Spleen (tissue), 7 donors: Measurements from ENCODE around the gene THUMPD3.

Experiments
- POLR2AphosphoS5 ChIP-seq, 3 donors: sonication (generic); formaldehyde crosslinking; IDR thresholded peaks; one replicate each; pipeline ENCODE4 v1.5.1; 2017; ENCODE audit warnings: antibody characterized with exemption in 3 of 3
- TF ChIP-seq, protein P1 (sequence below), 11 experiments: fragments of 200-600 bp in 7 of 11; fragments of 450-650 bp in 4 of 11; sonication (generic) in 4 of 11; IDR thresholded peaks in 8 of 11; conservative IDR thresholded peaks in 3 of 11; 1 replicate in 7 of 11; 2 replicates in 4 of 11; pipeline versions ENCODE4 v1.4.0 to v1.8.0; 2016 to 2021; ENCODE audit warnings: antibody characterized with exemption in 11 of 11, inconsistent platforms in 4 of 11, mild to moderate bottlenecking in 1 of 11
- donor health status: DM: no; HTN: no; CAD: no; lungs with moderate emphysema.
- donor health status: DM: no; HTN: no; CAD: no.
- donor health status: DM: no; HTN: no; CAD: no.

DNA sequence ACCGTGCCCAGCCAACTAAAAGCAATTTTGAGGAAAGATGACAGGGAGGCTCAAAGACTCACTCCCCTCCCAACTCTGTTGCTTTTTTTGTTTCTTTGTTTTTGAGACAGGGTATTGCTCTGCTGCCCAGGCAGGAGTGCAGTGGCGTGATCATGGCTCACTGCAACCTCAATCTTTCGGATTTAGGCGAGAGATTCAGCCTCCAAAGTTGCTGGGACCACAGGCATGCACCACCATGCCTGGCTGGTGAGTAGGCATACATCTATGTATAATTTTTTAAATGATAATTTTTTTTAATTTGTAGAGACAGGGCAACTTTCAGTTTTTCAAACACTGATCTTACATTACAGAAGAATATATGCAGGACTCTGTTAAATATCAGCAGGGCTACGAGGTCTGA lies 15.8 kb upstream of the THUMPD3 start:
- no peak for TF ChIP-seq POLR2AphosphoS5 (IDR thresholded peaks at IDR 0.05)
- TF ChIP-seq, protein P1, sequence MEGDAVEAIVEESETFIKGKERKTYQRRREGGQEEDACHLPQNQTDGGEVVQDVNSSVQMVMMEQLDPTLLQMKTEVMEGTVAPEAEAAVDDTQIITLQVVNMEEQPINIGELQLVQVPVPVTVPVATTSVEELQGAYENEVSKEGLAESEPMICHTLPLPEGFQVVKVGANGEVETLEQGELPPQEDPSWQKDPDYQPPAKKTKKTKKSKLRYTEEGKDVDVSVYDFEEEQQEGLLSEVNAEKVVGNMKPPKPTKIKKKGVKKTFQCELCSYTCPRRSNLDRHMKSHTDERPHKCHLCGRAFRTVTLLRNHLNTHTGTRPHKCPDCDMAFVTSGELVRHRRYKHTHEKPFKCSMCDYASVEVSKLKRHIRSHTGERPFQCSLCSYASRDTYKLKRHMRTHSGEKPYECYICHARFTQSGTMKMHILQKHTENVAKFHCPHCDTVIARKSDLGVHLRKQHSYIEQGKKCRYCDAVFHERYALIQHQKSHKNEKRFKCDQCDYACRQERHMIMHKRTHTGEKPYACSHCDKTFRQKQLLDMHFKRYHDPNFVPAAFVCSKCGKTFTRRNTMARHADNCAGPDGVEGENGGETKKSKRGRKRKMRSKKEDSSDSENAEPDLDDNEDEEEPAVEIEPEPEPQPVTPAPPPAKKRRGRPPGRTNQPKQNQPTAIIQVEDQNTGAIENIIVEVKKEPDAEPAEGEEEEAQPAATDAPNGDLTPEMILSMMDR (IDR thresholded peaks at IDR 0.05 in 8 of 11, conservative IDR thresholded peaks at IDR 0.05 in 3 of 11) = no peak
